Ovary (tissue), 9 donors: ENCODE measurements around the gene ZNF716. TPM values are rescaled to one million over a fixed set of nuclear protein-coding genes. Genes with fewer than 3 reads are reported as not detected.

ENCODE experiments used
- DNase-seq, 5 donors: peaks; one replicate each; pipeline ENCODE4 v3.0.0-alpha.2; 2019 to 2020
- H3K27ac ChIP-seq, 2 donors: fragments of 200-600 bp; one replicate each; pipeline versions ENCODE4 v1.5.1 to v1.8.0; 2019 to 2022
- H3K27me3 ChIP-seq: fragments of 200-600 bp; one replicate; pipeline ENCODE4 v1.8.0; 2022
- H3K36me3 ChIP-seq: fragments of 200-600 bp; sonication (generic); one replicate; pipeline ENCODE4 v1.5.1; 2019
- H3K4me1 ChIP-seq: one replicate; pipeline ENCODE4 v1.8.1; 2013; ENCODE audit warnings: mild to moderate bottlenecking, moderate library complexity; ENCODE audit not compliant: insufficient read depth
- H3K4me3 ChIP-seq: fragments of 200-600 bp; sonication (generic); one replicate; pipeline ENCODE4 v1.5.1; 2017
- H3K9me3 ChIP-seq, 2 donors: fragments of 200-600 bp in 1 of 2; sonication (generic) in 1 of 2; one replicate each; pipeline versions ENCODE4 v1.5.1 to v1.8.1; 2013 to 2019; ENCODE audit warnings: mild to moderate bottlenecking in 1 of 2, moderate library complexity in 1 of 2
- EP300 ChIP-seq: sonication (generic); formaldehyde crosslinking; IDR thresholded peaks from one replicate; pipeline ENCODE4 v1.6.1; 2017; ENCODE audit warnings: antibody characterized with exemption
- POLR2A ChIP-seq: fragments of 450-650 bp; IDR thresholded peaks from one replicate; pipeline ENCODE4 v1.6.1; 2017; ENCODE audit warnings: antibody characterized with exemption, mild to moderate bottlenecking, moderate library complexity
- WGBS, 3 donors: extraction: QIAGEN DNeasy Blood & Tissue Kit in 1 of 3; methylation state at CpG; one replicate each; pipeline versions ENCODE4 v1.1.5 to v1.1.7; 2013 to 2017; 5-methylcytosine and 5-hydroxymethylcytosine counted together
- intact Hi-C, 4 donors: fragments of 100-400 bp; cut with DNase I; formaldehyde crosslinking; loops; one replicate each; pipeline versions ENCODE4 v1.11.0 to v1.15.1; 2022 to 2023
- polyA plus RNA-seq, 2 donors: library from polyadenylated mRNA; stranded (reverse); fragments of 200-250 nt in 1 of 2; fragments of 350-450 nt in 1 of 2; fragmentation: Illumina TruSeq in 1 of 2; extraction: RNeasy Lipid Tissue Mini Kit (QIAGEN cat#74804) in 1 of 2; gene quantifications; one replicate each; pipeline ENCODE4 v1.2.3, GENCODE V29; 2013 to 2014
- total RNA-seq, 7 donors: library from RNA; depleted of rRNA in 2 of 7; stranded (reverse); fragments of >200 nt in 2 of 7; fragmentation: NEBNext Ultra II Directional in 3 of 7; extraction: Animal tissue kit (Norgen Biotek cat#: 25700) in 3 of 7; gene quantifications; one replicate each; pipeline versions ENCODE4 v1.1.0 to v1.2.4, GENCODE V29; 2016 to 2023
- TF ChIP-seq, protein P1 (sequence below), 3 donors: fragments of 450-650 bp in 2 of 3; fragments of 200-600 bp in 1 of 3; IDR thresholded peaks; one replicate each; pipeline versions ENCODE4 v1.5.1 to v1.8.0; 2016 to 2022; ENCODE audit warnings: antibody characterized with exemption in 3 of 3, mild to moderate bottlenecking in 1 of 3
- donor health status: DM: no; HTN: no; CAD: no; lungs with moderate emphysema.
- donor health status: DM: no; HTN: no; CAD: no.
- donor health status: Bipolar disorder and iron deficiency.
- donor health status: DM: yes; HTN: yes; CAD: no.
- donor health status: DM: no; HTN: no; CAD: no.
- donor health status: DM: yes; HTN: yes; CAD: no.

The ZNF716 gene
- total and polyA plus RNA-seq, 9 donors: not detected

DNA sequence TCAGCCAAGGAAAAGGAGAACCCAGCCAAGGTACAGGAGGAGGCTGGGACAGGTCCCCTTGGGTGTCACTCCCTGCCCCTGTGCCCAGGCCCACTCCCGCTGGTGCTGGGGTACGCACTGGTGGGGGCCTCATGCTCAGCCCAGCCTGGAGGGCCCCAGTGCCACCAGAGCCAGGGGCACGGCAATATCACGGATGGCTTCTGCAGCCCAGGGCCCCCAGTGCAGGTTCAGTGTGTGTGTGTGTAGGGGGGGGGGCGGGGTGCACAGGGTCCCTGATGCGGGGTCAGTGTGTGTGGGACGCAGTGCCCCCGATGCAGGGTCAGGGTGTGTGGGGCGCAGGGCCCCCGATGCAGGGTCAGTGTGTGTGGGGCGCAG is 23.4 kb upstream of the ZNF716 start:
- intact Hi-C loops: no loop called here
- Histone ChIP-seq H3K4me3 (no peak overlapping the region), H3K27ac (no peak overlapping the region), H3K9me3 (no peaks in the 10 kb centered on the region), H3K27me3 (no peaks in the 10 kb centered on the region), H3K4me1 (no peaks in the 10 kb centered on the region), H3K36me3 (no peaks in the 10 kb centered on the region)
- no peak for DNase-seq
- TF ChIP-seq EP300 (no peak), POLR2A (no peak)
- TF ChIP-seq, protein P1, sequence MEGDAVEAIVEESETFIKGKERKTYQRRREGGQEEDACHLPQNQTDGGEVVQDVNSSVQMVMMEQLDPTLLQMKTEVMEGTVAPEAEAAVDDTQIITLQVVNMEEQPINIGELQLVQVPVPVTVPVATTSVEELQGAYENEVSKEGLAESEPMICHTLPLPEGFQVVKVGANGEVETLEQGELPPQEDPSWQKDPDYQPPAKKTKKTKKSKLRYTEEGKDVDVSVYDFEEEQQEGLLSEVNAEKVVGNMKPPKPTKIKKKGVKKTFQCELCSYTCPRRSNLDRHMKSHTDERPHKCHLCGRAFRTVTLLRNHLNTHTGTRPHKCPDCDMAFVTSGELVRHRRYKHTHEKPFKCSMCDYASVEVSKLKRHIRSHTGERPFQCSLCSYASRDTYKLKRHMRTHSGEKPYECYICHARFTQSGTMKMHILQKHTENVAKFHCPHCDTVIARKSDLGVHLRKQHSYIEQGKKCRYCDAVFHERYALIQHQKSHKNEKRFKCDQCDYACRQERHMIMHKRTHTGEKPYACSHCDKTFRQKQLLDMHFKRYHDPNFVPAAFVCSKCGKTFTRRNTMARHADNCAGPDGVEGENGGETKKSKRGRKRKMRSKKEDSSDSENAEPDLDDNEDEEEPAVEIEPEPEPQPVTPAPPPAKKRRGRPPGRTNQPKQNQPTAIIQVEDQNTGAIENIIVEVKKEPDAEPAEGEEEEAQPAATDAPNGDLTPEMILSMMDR (IDR thresholded peaks at IDR 0.05): no peak
- 77 to 90% (median 86%) methylated on average over 5 to 11 of the region's 11 CpGs for WGBS, 3 donors

DNA sequence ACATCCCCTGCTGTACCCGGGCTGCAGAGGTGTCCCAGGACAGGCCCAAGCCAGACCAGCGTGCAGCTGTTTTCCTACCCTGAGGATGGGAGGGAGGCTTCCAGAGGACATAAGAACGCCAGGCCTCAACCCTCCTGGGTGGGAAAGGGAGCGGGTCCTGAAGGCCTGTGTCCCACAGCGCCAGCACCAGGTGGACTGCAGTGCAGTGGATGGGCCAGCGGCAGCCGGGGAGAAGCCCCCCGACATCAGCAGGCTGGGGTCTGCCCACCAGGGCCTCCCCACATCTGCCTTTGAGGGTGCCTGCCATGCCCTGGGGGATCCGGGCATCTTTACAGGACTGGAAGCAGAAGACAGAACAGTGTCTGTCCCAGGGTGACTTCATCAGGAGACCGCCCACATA is 22.8 kb upstream of the ZNF716 start:
- no peaks in the 10 kb centered on the region for H3K9me3 ChIP-seq
- intact Hi-C loops: no loop called here
- no peak for DNase-seq
- no peak overlapping the region for H3K4me3 ChIP-seq
- TF ChIP-seq, protein P1 (IDR thresholded peaks at IDR 0.05): no peak
- TF ChIP-seq POLR2A (no peak), EP300 (no peak)
- no peaks in the 10 kb centered on the region for H3K36me3 ChIP-seq
- 90 to 93% (median 92%) methylated on average over 9 to 10 of the region's 10 CpGs for WGBS, 3 donors
- H3K27ac ChIP-seq: no peak overlapping the region
- H3K27me3 ChIP-seq: no peaks in the 10 kb centered on the region
- no peaks in the 10 kb centered on the region for H3K4me1 ChIP-seq

DNA sequence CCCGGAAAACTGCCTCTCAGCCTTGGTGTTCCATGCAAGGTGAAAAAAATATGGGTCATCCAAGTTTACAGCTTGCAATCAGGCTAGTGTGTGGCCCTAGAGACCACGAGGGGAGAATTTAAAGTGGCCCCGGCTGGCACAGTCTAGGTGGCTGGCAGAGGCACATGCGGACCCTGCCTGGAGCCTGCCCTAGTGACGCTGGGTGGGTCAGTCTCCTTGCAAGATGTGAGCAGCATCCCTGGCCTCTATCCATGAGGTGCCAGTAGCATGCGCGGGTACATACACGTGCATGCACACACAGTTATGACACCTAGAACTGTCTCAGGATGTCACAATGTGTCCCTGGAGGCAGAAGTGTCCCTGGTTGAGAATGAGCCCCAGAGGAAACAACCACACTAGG is 22.4 kb upstream of the ZNF716 start:
- WGBS, 3 donors: 77 to 88% (median 84%) methylated on average over 8 of the region's 8 CpGs

DNA sequence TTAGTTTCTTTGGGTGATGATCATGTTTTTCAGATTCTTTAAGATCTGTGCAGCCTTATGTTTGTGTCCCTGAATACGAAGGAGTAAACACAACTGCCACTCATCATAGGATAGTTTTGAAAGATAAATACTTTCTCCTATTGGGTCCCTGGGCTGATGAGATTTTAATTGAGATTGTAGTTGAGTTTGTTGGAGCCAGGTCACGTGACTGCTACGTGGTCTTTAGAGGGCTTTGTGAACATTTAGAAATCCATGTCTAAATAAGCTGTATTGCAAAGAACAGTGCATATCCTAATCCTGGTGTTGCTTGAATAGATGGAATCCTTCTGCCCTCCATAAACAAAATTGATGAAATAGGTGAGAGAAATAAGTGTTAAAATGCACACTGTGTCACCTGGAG is 17.4 kb upstream of the ZNF716 start:
- no peak for DNase-seq
- Histone ChIP-seq H3K4me1 (no peaks in the 10 kb centered on the region), H3K36me3 (no peaks in the 10 kb centered on the region), H3K4me3 (no peak overlapping the region), H3K27ac (no peak overlapping the region), H3K27me3 (no peaks in the 10 kb centered on the region), H3K9me3 (no peaks in the 10 kb centered on the region)
- TF ChIP-seq, protein P1 (IDR thresholded peaks at IDR 0.05): no peak
- TF ChIP-seq EP300: no peak
- no peak for TF ChIP-seq POLR2A
- WGBS, 3 donors: 40 to 48% (median 43%) methylated on average over 3 of the region's 3 CpGs
- intact Hi-C loops: no loop called here

More for the DNA sequence above, 22.4 kb upstream of the ZNF716 start:
- H3K9me3 ChIP-seq: no peaks in the 10 kb centered on the region
- H3K36me3 ChIP-seq: no peaks in the 10 kb centered on the region
- H3K27me3 ChIP-seq: no peaks in the 10 kb centered on the region
- intact Hi-C loops: no loop called here
- no peak for DNase-seq
- H3K4me1 ChIP-seq: no peaks in the 10 kb centered on the region
- no peak overlapping the region for H3K27ac ChIP-seq
- no peak overlapping the region for H3K4me3 ChIP-seq
- no peak for TF ChIP-seq EP300
- TF ChIP-seq, protein P1 (IDR thresholded peaks at IDR 0.05): no peak
- TF ChIP-seq POLR2A: no peak

DNA sequence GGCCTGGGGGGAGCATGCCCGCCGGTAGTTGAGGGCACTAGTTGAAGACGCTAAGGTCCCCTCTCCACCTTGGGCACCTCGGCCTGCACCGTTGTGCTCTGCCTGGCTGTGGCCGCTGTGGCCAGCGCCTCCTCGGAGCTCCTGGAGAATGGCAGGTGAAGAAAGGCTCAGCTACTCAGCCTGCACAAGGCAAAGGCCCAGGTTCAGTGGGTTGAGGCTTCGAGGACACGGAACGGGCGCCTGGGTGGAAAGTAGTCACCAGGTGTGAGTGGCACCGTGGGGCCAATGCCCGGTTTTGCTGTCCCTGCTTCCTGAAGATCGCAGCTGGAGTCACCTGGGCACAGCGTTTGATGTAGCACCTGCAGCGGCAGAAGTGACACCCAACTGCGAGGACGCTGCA is 12.4 kb upstream of the ZNF716 start:
- no peaks in the 10 kb centered on the region for H3K36me3 ChIP-seq

More for the DNA sequence above, 12.4 kb upstream of the ZNF716 start:
- intact Hi-C loops: no loop called here
- TF ChIP-seq, protein P1 (IDR thresholded peaks at IDR 0.05): no peak
- no peak for TF ChIP-seq POLR2A
- no peak for TF ChIP-seq EP300
- Histone ChIP-seq H3K4me1 (no peaks in the 10 kb centered on the region), H3K4me3 (no peak overlapping the region), H3K27me3 (no peaks in the 10 kb centered on the region), H3K27ac (no peak overlapping the region), H3K9me3 (no peaks in the 10 kb centered on the region)
- DNase-seq: no peak
- 88 to 93% (median 91%) methylated on average over 15 to 19 of the region's 19 CpGs for WGBS, 3 donors
